ENCODE measurements around the gene GAA. TPM values are rescaled to one million over a fixed set of nuclear protein-coding genes. Genes with fewer than 3 reads are reported as not detected.

GAA gene
- total and polyA plus RNA-seq, 4 donors, result 21.3 to 58.7 (median 37.0) TPM

GRCh38 chr17:80160536-80160935 is 59.2 kb downstream of the GAA start:
- 51% methylated on average over 3 of the region's 3 CpGs for WGBS
- no peak for TF ChIP-seq EGR1 (IDR thresholded peaks at IDR 0.05; ENCODE audit: low read depth in 2 of 2)
- no peak for TF ChIP-seq RXRA (IDR thresholded peaks at IDR 0.05)
- TF ChIP-seq FOXA2 (IDR thresholded peaks at IDR 0.05), result no peak
- TF ChIP-seq GABPA (IDR thresholded peaks at IDR 0.05 in 1 of 2, conservative IDR thresholded peaks at IDR 0.05 in 1 of 2), result no peak
- TF ChIP-seq HNF4A (conservative IDR thresholded peaks at IDR 0.05), result no peak
- TF ChIP-seq RAD21 (IDR thresholded peaks at IDR 0.05), result no peak
- no peak overlapping the region for H3K4me3 ChIP-seq (ENCODE audit: low read depth in 1 of 3, low read length in 3 of 3)
- no peaks in the 10 kb centered on the region for H3K27me3 ChIP-seq (ENCODE audit: control insufficient read depth in 4 of 4, insufficient read depth in 4 of 4, low read length in 3 of 4)
- no peak for DNase-seq (ENCODE audit: low spot score)
- no peak overlapping the region for H3K27ac ChIP-seq (ENCODE audit: low read depth in 1 of 2, low read length in 2 of 2)
- H3K4me1 ChIP-seq (ENCODE audit: control insufficient read depth in 4 of 4, insufficient read depth in 4 of 4, low read length in 3 of 4), result no peaks in the 10 kb centered on the region
- H3K36me3 ChIP-seq (ENCODE audit: control insufficient read depth in 4 of 4, insufficient read depth in 3 of 4, low read depth in 1 of 4, low read length in 3 of 4), result no peaks in the 10 kb centered on the region
- no peak overlapping the region for H3K9ac ChIP-seq (ENCODE audit: low read depth in 1 of 2, low read length in 2 of 2)
- no peaks in the 10 kb centered on the region for H3K9me3 ChIP-seq (ENCODE audit: control insufficient read depth in 4 of 4, low read length in 3 of 4)

- H3K27me3 ChIP-seq (ENCODE audit: control insufficient read depth in 4 of 4, insufficient read depth in 4 of 4, low read length in 3 of 4), result no peaks in the 10 kb centered on the region
- H3K9ac ChIP-seq (ENCODE audit: low read depth in 1 of 2, low read length in 2 of 2), result no peak overlapping the region
- no peaks in the 10 kb centered on the region for H3K9me3 ChIP-seq (ENCODE audit: control insufficient read depth in 4 of 4, low read length in 3 of 4)
- no peak overlapping the region for H3K4me3 ChIP-seq (ENCODE audit: low read depth in 1 of 3, low read length in 3 of 3)
- H3K4me1 ChIP-seq (ENCODE audit: control insufficient read depth in 4 of 4, insufficient read depth in 4 of 4, low read length in 3 of 4), result no peaks in the 10 kb centered on the region
- H3K36me3 ChIP-seq (ENCODE audit: control insufficient read depth in 4 of 4, insufficient read depth in 3 of 4, low read depth in 1 of 4, low read length in 3 of 4), result no peaks in the 10 kb centered on the region
- no peak for DNase-seq (ENCODE audit: low spot score)
- H3K27ac ChIP-seq (ENCODE audit: low read depth in 1 of 2, low read length in 2 of 2), result no peak overlapping the region
- WGBS, result 85% methylated on average over 4 of the region's 4 CpGs
- TF ChIP-seq FOXA2 (IDR thresholded peaks at IDR 0.05) (no peak), EGR1 (IDR thresholded peaks at IDR 0.05; ENCODE audit: low read depth in 2 of 2) (no peak), RXRA (IDR thresholded peaks at IDR 0.05) (no peak), FOXA1 (IDR thresholded peaks at IDR 0.05) (no peak), JUND (IDR thresholded peaks at IDR 0.05) (no peak), NR2F2 (IDR thresholded peaks at IDR 0.05) (no peak), YY1 (IDR thresholded peaks at IDR 0.05) (no peak), CTCF (IDR thresholded peaks at IDR 0.05; ENCODE audit: low read depth, low read length, missing input control) (no peak), HNF4G (IDR thresholded peaks at IDR 0.05) (no peak), REST (IDR thresholded peaks at IDR 0.05) (no peak), MAX (IDR thresholded peaks at IDR 0.05) (no peak)
Measured at GRCh38 chr17:80163336-80163735, 62.0 kb downstream of the GAA start.

GRCh38 chr17:80164185-80164584 is 62.8 kb downstream of the GAA start:
- Histone ChIP-seq H3K4me3 (ENCODE audit: low read depth in 1 of 3, low read length in 3 of 3) (no peak overlapping the region), H3K27ac (ENCODE audit: low read depth in 1 of 2, low read length in 2 of 2) (no peak overlapping the region), H3K9ac (ENCODE audit: low read depth in 1 of 2, low read length in 2 of 2) (no peak overlapping the region), H3K4me1 (ENCODE audit: control insufficient read depth in 4 of 4, insufficient read depth in 4 of 4, low read length in 3 of 4) (no peaks in the 10 kb centered on the region), H3K9me3 (ENCODE audit: control insufficient read depth in 4 of 4, low read length in 3 of 4) (no peaks in the 10 kb centered on the region), H3K36me3 (ENCODE audit: control insufficient read depth in 4 of 4, insufficient read depth in 3 of 4, low read depth in 1 of 4, low read length in 3 of 4) (no peaks in the 10 kb centered on the region), H3K27me3 (ENCODE audit: control insufficient read depth in 4 of 4, insufficient read depth in 4 of 4, low read length in 3 of 4) (no peaks in the 10 kb centered on the region)
- 83% methylated on average over 11 of the region's 11 CpGs for WGBS
- TF ChIP-seq TAF1 (conservative IDR thresholded peaks at IDR 0.05) (no peak), RXRA (IDR thresholded peaks at IDR 0.05) (no peak), JUND (IDR thresholded peaks at IDR 0.05) (no peak), ZBTB33 (IDR thresholded peaks at IDR 0.05) (no peak), EGR1 (IDR thresholded peaks at IDR 0.05; ENCODE audit: low read depth in 2 of 2) (no peak), CTCF (IDR thresholded peaks at IDR 0.05; ENCODE audit: low read depth, low read length, missing input control) (no peak), HNF4G (IDR thresholded peaks at IDR 0.05) (no peak)
- DNase-seq (ENCODE audit: low spot score), result no peak
